Stimulated activated naive CD8-positive, alpha-beta T cell treated with anti-CD3 and anti-CD28 coated beads, Interleukin-15, Interleukin-2, amounts not matched to agents 100 ng/mL and 50 ng/mL, for 24 hours (primary cell): ENCODE measurements around the gene BLOC1S1.

ENCODE experiments used
- H3K27ac Mint-ChIP-seq: one replicate; pipeline ENCODE4 v1.8.0; 2021; ENCODE audit warnings: mild to moderate bottlenecking, mixed read lengths
- H3K27me3 Mint-ChIP-seq: one replicate; pipeline ENCODE4 v1.8.0; 2021; ENCODE audit warnings: mixed read lengths
- H3K36me3 Mint-ChIP-seq: one replicate; pipeline ENCODE4 v1.8.0; 2021; ENCODE audit warnings: low read depth, mixed read lengths
- H3K4me1 Mint-ChIP-seq: one replicate; pipeline ENCODE4 v1.8.0; 2021; ENCODE audit warnings: low read depth, mixed read lengths
- H3K4me3 Mint-ChIP-seq: one replicate; pipeline ENCODE4 v1.8.0; 2021; ENCODE audit warnings: mild to moderate bottlenecking, mixed read lengths
- H3K9me3 Mint-ChIP-seq: one replicate; pipeline ENCODE4 v1.8.0; 2021; ENCODE audit warnings: mixed read lengths

BLOC1S1 gene

DNA sequence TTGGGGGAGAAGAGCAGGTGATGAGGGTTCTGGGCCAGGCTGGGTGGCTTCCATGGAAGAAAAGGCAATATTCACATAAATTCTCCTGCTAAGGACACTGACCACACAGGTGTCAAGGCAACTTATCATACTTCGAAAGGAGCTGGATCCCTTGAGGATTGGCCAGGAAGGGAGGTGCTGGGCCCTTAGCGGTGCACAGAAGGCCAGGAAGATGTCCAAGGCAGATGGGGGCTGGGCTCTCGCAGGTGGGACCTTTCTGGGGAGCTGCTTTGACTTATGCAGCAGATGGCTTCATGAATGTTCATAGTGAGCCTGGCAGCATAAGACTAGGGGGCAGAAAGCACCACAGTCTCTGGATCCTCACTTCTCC lies 9.1 kb downstream of the BLOC1S1 start:
- Mint-ChIP-seq H3K4me1 (peaks cover 24% of the 10 kb centered on the region), H3K36me3 (peaks cover 9% of the 10 kb centered on the region), H3K27ac (no peak overlapping the region), H3K27me3 (no peaks in the 10 kb centered on the region), H3K4me3 (no peak overlapping the region), H3K9me3 (no peaks in the 10 kb centered on the region)

DNA sequence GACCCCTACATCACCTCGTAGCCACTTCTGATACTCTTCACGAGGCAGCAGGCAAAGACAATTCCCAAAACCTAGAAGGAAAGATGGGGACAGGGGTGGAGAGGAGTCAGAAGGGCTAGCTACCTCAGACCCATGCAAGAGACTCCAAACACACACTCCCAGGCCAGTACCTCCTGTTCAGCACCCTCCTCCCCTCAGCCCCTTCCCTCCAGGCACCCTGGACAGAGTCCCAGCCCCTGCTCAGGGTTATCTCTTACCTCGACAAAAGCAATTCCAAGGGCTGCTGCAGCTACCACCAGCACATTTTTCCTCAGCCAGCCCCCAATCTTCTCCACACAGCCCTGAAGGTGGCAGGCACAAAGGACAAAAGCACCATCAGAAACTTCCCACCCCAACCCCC lies 9.7 kb downstream of the BLOC1S1 start:
- Mint-ChIP-seq H3K27me3 (no peaks in the 10 kb centered on the region), H3K9me3 (no peaks in the 10 kb centered on the region), H3K4me1 (peaks cover 31% of the 10 kb centered on the region), H3K27ac (no peak overlapping the region), H3K4me3 (no peak overlapping the region), H3K36me3 (peaks cover 9% of the 10 kb centered on the region)

DNA sequence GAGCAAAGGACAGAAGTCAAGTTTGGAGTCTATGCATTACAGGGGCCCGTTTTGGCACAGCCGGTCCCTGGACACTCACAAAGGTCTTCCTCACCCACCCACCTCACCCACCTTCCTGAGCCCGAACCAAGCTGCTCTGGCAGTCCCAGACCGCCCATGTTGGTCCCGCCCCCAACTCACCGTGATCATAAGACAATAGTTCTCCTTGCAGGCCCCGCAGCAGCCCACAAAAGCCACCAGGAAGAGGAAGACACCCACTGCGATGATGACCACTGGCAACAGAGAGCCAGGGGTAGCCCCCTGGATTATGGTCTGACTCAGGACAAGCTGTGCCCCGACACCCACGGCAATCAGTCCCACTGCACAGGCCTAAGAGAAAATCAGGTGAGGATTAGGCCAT lies 11.1 kb downstream of the BLOC1S1 start:
- H3K9me3 Mint-ChIP-seq: no peaks in the 10 kb centered on the region
- H3K27ac Mint-ChIP-seq: peak overlapping the region; percentile 67
- peaks cover 32% of the 10 kb centered on the region for H3K4me1 Mint-ChIP-seq
- H3K27me3 Mint-ChIP-seq: no peaks in the 10 kb centered on the region
- peak overlapping the region; percentile 77 for H3K4me3 Mint-ChIP-seq
- H3K36me3 Mint-ChIP-seq: peaks cover 9% of the 10 kb centered on the region

DNA sequence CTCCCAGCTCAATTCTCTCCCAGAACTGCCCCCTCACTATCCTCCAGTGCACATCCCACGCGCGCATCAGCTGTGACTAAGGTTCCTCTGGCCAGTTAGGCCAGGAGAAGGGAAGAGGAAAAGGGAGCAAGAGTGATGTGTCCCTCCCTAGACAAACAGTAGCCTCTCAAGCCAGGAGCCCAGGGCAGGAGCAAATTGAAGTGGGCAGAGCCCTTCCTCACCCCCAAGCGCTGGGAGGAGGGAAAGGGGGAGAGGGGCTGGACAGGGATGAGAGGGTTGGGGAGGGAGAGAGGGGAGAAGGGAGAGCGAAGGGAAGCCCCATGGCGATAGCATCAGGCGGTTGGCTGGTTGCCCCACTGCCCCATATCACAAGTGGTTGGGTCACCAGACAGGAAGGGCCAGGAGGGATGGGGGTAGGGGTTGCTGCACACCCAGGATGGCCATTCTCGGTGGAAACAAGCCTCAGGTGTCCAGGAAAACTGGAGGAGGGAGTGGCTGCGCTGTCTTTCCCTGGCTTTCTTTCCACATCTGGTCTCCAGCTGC lies 11.9 kb downstream of the BLOC1S1 start:
- Mint-ChIP-seq H3K9me3 (no peaks in the 10 kb centered on the region), H3K4me1 (peaks cover 32% of the 10 kb centered on the region), H3K27me3 (no peaks in the 10 kb centered on the region), H3K36me3 (peaks cover 9% of the 10 kb centered on the region), H3K4me3 (peak overlapping the region; percentile 77), H3K27ac (peak overlapping the region; percentile 67)

DNA sequence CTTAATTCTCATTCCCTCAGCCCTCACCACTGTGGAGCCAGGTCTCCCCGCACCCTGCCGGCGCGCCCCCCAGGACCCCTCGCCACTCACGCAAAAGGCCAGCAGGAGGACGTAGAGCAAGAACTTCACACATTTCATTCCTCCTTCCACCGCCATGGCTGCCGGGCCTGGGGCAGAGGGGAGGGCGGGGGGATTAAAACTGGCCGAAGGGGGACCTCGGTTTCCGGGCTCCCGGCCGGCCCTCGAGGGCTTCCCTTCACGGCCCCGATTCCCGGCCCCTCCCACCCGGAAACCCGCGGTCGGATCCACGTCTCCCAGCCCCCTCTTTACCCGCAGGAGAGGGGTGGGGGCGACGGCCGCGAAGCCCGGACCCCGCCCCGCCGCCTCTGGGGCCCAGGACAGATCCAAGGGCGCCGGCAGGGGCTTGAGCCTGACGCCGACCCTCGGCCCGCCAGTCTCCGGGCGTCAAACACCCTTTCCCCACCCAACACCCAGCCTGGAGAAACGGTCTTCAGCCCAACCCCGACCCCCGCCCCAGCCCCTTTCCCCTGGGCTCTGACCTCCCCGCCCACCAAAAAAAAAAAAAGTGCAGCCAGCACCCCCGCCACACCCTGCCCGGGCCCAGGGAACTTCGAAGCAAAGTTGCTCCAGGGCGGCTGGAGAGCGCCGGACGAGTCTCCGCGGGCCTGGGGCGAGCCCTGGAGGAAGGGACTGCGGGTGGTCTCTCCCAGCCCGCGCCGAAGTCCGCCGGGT lies 12.5 kb downstream of the BLOC1S1 start:
- H3K36me3 Mint-ChIP-seq: peaks cover 9% of the 10 kb centered on the region

DNA sequence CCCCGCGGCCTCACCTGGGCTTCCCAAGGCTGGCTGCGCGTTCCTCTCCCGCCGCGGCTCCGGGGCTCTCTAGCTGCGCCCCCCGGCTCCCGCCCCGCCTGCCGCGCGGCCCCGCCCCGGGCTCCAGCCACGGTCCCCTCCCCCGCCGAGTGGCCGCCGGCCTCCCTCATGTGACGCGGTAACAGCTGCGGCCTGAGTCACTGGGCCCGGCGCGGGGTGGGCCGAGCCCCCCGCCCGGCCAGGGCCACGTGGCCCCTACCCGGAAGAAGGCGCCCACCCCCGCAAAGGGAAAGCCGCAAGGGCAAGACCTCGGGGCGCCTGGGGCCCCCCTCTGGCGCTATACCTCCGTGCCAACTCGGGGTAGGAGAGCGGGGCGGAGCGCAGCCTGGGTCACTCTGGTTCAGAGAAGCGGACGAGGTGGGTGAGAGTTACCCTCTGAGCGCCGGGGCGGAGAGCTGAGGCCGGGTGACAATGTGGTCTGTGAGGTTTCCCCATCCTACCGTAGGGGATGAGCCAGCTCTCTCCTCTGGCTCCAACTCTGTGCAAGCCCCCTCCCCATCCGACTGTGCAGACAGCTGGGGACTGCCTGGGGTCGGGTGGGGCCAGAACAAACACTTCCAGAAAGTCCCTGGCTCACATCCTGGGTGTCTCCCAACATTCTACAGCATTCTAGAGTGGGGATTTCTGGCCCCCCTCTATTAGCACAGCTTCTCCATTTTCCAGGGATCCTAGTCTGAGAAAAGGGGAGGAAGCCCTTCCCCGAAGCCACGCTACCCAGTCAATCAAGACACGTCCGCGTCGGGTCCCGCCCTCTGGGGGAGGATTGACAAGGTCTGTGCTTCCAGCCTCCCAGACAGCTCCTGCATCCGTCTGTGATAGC lies 13.3 kb downstream of the BLOC1S1 start, which contains the start of gene CD63:
Gene CD63, minus strand, starts transcription at position 71 of the 880 bp plus-strand sequence. CDS start 668 bp downstream, outside the sequence.
- H3K27me3 Mint-ChIP-seq: no peaks in the 10 kb centered on the region
- peaks cover 32% of the 10 kb centered on the region for H3K4me1 Mint-ChIP-seq
- H3K9me3 Mint-ChIP-seq: no peaks in the 10 kb centered on the region
- peak within 1 kb of the TSS; percentile 84 for H3K27ac Mint-ChIP-seq
- H3K4me3 Mint-ChIP-seq: peak within 1 kb of the TSS; percentile 89
- peaks cover 9% of the 10 kb centered on the region for H3K36me3 Mint-ChIP-seq

More for the DNA sequence above, 12.5 kb downstream of the BLOC1S1 start:
- H3K4me1 Mint-ChIP-seq: peaks cover 32% of the 10 kb centered on the region
- H3K4me3 Mint-ChIP-seq: peak overlapping the region; percentile 89
- H3K27me3 Mint-ChIP-seq: no peaks in the 10 kb centered on the region
- no peaks in the 10 kb centered on the region for H3K9me3 Mint-ChIP-seq
- peak overlapping the region; percentile 67 for H3K27ac Mint-ChIP-seq

DNA sequence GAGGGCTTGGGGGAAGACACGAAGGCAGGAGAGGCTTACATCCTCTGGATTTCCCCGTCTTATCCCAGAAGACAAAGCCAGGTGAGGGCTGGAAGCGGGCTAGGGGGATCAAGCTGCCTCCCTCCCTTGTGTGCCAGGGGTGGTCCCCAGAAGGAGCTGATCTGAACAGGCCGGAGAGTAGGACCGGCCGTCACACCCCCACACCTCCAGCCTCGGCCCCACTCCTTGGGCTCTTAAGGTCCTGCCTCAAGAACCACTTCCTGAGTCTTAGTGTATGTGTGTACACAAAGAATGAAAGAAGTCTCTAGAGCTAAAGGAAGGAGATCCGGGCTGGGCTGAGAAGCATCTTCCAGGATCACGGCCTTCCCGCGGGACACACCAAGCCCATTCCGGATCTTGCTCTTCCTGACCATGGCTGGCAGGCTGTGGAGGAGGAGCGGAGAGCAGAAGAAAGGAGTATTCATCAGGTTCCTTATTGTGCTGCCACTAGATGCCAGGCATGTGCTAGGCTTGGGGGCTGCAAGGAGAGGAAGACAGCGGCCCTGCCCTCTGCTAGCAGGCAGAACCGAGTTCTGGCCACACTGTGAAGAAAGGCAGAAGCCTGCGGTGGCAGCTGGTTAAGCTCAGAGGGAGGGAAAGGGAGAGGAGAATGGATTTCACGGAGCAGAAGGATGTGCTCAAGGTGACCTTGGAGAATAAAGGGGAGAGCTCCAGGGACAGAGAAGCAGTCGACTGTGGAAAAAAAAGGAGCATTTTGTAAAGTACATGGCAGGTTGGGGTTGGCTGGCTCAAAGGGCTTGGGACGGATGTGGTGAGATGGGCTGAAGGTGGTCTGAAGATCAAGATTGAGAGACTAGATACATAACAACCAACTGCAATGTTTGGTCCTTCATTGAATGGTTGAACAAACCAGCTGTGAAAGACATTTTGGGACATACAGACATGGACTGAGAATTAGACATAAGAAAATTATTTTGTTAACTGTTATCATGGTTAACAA lies 14.3 kb downstream of the BLOC1S1 start:
- H3K36me3 Mint-ChIP-seq: peaks cover 5% of the 10 kb centered on the region
- H3K27ac Mint-ChIP-seq: peak overlapping the region; percentile 84
- no peaks in the 10 kb centered on the region for H3K9me3 Mint-ChIP-seq
- no peaks in the 10 kb centered on the region for H3K27me3 Mint-ChIP-seq
- peaks cover 27% of the 10 kb centered on the region for H3K4me1 Mint-ChIP-seq
- H3K4me3 Mint-ChIP-seq: peak overlapping the region; percentile 89

DNA sequence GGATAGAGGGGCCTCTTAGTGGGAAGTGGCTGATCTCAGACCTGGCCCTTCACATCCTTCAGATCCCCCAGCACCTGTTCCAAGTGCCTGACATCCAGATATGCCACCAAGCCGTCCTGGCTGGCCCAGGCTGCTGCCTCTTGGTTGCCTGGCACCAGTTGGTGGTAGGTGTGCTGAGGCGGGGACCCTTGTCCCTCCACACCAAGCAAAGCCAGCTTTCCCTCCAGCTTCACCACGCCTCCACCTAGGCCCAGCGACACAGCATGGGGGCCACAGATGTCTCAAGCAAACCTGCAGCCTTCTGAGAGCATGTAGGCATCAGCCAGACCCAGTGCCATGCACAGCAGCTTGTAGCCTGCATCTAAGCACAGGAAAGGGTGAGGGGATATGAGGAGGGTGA lies 16.4 kb downstream of the BLOC1S1 start:
- Mint-ChIP-seq H3K27me3 (no peaks in the 10 kb centered on the region), H3K27ac (no peak overlapping the region), H3K4me1 (peaks cover 24% of the 10 kb centered on the region), H3K9me3 (no peaks in the 10 kb centered on the region), H3K4me3 (no peak overlapping the region), H3K36me3 (no peaks in the 10 kb centered on the region)

DNA sequence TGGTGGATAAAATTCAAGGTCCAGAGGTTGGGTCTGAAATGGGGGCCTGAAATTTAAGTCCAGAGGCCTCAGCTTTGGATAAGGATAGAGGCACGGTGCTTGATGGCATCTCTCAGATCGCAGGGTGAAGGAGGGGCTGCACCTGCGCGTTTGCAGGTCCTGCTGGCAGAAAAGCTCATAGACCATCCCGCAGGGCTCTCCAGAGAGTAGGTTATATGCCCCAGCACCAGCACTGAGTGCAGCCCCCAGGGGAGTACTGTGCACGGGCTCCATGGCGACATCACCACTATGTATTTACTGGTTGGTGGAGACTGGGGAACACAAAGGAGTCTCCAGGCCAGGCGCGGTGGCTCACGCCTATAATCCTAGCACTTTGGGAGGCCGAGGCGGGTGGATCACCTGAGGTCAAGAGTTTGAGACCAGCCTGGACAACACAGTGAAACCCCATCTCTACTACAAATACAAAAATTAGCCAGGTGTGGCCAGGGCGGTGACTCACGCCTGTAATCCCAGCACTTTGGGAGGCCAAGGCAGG lies 17.2 kb downstream of the BLOC1S1 start:
- no peaks in the 10 kb centered on the region for H3K9me3 Mint-ChIP-seq

DNA sequence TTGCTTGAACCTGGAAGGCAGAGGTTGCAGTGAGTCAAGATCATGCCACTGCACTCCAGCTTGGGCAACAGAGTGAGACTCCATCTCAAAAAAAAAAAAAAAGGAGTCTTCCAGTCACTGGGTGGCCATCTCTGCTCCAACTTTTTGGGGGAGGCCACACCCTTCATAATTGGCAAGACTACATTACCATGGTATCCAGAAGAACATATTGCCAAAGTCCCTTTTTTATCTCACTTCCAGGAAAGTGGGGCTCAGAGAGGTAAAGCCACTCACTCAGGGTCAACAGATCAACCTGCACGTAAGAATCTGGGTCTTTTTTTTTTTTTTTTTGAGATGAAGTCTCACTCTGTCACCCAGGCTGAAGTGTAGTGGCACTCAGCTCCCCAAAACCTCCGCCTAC lies 18.0 kb downstream of the BLOC1S1 start:
- Mint-ChIP-seq H3K27ac (no peak overlapping the region), H3K27me3 (no peaks in the 10 kb centered on the region), H3K4me3 (no peak overlapping the region), H3K4me1 (peaks cover 31% of the 10 kb centered on the region), H3K9me3 (no peaks in the 10 kb centered on the region), H3K36me3 (no peaks in the 10 kb centered on the region)

More for the DNA sequence above, 17.2 kb downstream of the BLOC1S1 start:
- H3K36me3 Mint-ChIP-seq: no peaks in the 10 kb centered on the region
- no peaks in the 10 kb centered on the region for H3K27me3 Mint-ChIP-seq
- peaks cover 27% of the 10 kb centered on the region for H3K4me1 Mint-ChIP-seq
- H3K4me3 Mint-ChIP-seq: no peak overlapping the region
- no peak overlapping the region for H3K27ac Mint-ChIP-seq

DNA sequence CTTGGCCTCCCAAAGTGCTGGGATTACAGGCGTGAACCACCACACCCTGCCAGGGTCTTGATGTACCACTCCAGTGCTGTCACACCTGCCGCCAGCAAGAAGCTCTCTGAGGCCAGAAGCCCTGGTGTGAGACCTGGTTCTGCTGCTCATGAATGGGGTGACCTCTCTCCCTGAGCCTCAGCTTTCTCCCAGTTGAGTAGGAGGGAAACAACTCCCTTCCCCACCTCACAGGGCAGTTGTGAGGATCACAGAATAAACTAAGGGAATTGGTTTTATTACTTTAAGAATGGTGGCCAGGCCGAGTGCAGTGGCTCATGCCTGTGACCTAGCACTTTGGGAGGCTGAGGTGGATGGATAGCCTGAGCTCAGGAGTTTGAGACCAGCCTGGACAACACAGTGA lies 18.7 kb downstream of the BLOC1S1 start:
- Mint-ChIP-seq H3K27ac (no peak overlapping the region), H3K4me3 (no peak overlapping the region), H3K27me3 (no peaks in the 10 kb centered on the region), H3K4me1 (peaks cover 30% of the 10 kb centered on the region), H3K36me3 (no peaks in the 10 kb centered on the region), H3K9me3 (no peaks in the 10 kb centered on the region)

DNA sequence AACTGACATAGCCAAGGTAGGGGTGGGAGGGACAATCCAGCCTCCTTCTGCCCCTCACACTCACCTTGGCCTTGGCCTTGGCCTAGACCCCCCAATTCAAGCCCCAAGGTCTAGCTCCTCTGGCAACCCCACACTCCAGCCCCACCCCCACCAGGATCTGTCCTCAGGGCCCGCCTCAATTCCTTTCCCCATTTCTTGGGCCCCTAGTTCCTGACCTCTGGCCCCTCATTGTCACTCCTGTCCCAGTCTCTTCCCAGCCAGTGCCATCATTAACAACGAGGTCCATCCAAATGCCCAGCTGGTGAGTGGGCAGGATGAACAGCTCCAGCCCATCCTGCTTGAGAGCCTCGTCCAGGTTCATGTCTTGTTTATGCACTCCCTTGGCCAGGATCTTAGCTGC lies 20.2 kb downstream of the BLOC1S1 start:
- Mint-ChIP-seq H3K9me3 (no peaks in the 10 kb centered on the region), H3K4me1 (peaks cover 18% of the 10 kb centered on the region), H3K36me3 (no peaks in the 10 kb centered on the region), H3K27ac (no peak overlapping the region), H3K4me3 (no peak overlapping the region), H3K27me3 (no peaks in the 10 kb centered on the region)

DNA sequence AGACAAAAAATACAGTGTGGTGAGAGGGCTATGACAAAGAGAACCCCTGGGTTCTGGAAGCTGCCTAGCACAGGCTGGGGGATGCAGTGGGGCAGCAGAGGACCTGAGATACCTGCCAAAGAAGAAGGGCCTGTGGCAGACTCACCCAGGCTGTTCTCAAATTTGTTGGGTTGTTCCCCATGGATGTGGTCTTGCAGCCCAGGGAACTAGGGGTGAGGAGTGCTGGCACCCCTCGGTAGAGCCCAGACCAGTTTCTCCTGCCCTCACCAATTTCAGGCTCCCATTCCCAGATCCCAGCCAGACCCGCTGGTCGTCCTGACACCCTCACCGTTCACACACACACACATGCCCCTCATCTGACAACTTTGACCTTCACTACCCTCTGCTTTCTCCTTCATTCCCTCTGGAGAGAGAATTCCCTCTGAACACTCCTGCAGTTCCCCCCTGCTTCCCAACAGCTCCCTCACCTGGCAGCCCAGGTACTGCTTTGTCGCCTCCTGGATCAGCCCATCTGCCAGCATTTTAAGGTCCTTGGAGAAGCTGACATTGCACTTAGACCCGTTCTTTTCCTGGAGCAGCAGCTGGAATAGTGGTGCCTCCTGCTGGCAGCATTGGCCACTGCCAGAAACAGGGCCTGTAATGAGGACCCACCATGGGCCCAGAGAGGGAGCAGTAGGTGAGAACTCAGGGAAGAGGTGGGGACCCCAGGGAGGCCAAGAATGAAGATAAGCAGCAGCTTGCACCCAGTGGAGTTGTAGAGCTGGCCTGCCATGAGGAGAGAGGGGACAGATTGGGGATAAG lies 21.1 kb downstream of the BLOC1S1 start:
- Mint-ChIP-seq H3K27ac (peak overlapping the region; percentile 81), H3K27me3 (no peaks in the 10 kb centered on the region), H3K36me3 (no peaks in the 10 kb centered on the region), H3K4me3 (no peak overlapping the region), H3K4me1 (peaks cover 21% of the 10 kb centered on the region), H3K9me3 (no peaks in the 10 kb centered on the region)
